Measurements from ENCODE around the gene ADCY10. TPM values are rescaled to one million over a fixed set of nuclear protein-coding genes. Genes with fewer than 3 reads are reported as not detected.

The ADCY10 gene
- total RNA-seq, 1 donor from 2014 or later: not detected

GRCh38 chr1:167924543-167925231, 10.8 kb upstream of the ADCY10 start:
- H3K9me3 ChIP-seq (ENCODE audit: low read depth): no peaks in the 10 kb centered on the region
- no peaks in the 10 kb centered on the region for H3K27me3 ChIP-seq
- H2AFZ ChIP-seq (replicated peaks): no peak overlapping the region
- peaks cover 10% of the 10 kb centered on the region for H3K79me2 ChIP-seq (ENCODE audit: low read depth)
- H3K27ac Mint-ChIP-seq: no peak overlapping the region
- no peaks in the 10 kb centered on the region for H3K36me3 ChIP-seq
- H3K4me2 ChIP-seq: no peak overlapping the region
- H3K9ac ChIP-seq: no peak overlapping the region
- H3F3A ChIP-seq (ENCODE audit: low read depth): peaks cover 11% of the 10 kb centered on the region
- H3K4me1 ChIP-seq: peaks cover 12% of the 10 kb centered on the region
- no peak overlapping the region for H3K4me3 Mint-ChIP-seq
- no peaks in the 10 kb centered on the region for H3K27me3 Mint-ChIP-seq (ENCODE audit: insufficient read depth, low read depth)
- no peak for TF ChIP-seq EZH2 (IDR thresholded peaks at IDR 0.05)
- TF ChIP-seq EZH2phosphoT487 (IDR thresholded peaks at IDR 0.05): no peak
- no peak for TF ChIP-seq CTCF (IDR thresholded peaks at IDR 0.05)
- no peak overlapping the region for H3K27ac ChIP-seq
- DNase-seq (ENCODE audit: low spot score): no peak
- no peaks in the 10 kb centered on the region for H4K20me1 ChIP-seq (ENCODE audit: low read depth)
- no peaks in the 10 kb centered on the region for H3K9me3 Mint-ChIP-seq
- peaks cover 2% of the 10 kb centered on the region for H3K4me1 Mint-ChIP-seq
- H3K4me3 ChIP-seq: no peak overlapping the region
- no peaks in the 10 kb centered on the region for H3K36me3 Mint-ChIP-seq

- peaks cover 2% of the 10 kb centered on the region for H3K4me1 Mint-ChIP-seq
- H3K4me3 Mint-ChIP-seq: no peak overlapping the region
- TF ChIP-seq EZH2phosphoT487 (IDR thresholded peaks at IDR 0.05) (no peak), CTCF (IDR thresholded peaks at IDR 0.05) (no peak), EZH2 (IDR thresholded peaks at IDR 0.05) (no peak)
- Histone ChIP-seq H3K79me2 (ENCODE audit: low read depth) (peaks cover 10% of the 10 kb centered on the region), H3K4me3 (no peak overlapping the region), H3K36me3 (no peaks in the 10 kb centered on the region), H3F3A (ENCODE audit: low read depth) (peaks cover 11% of the 10 kb centered on the region), H3K9me3 (ENCODE audit: low read depth) (no peaks in the 10 kb centered on the region), H2AFZ (replicated peaks) (no peak overlapping the region), H3K4me2 (no peak overlapping the region), H4K20me1 (ENCODE audit: low read depth) (no peaks in the 10 kb centered on the region), H3K4me1 (peaks cover 12% of the 10 kb centered on the region), H3K9ac (no peak overlapping the region), H3K27me3 (no peaks in the 10 kb centered on the region), H3K27ac (no peak overlapping the region)
- H3K36me3 Mint-ChIP-seq: no peaks in the 10 kb centered on the region
- no peaks in the 10 kb centered on the region for H3K9me3 Mint-ChIP-seq
- no peak overlapping the region for H3K27ac Mint-ChIP-seq
- H3K27me3 Mint-ChIP-seq (ENCODE audit: insufficient read depth, low read depth): no peaks in the 10 kb centered on the region
- DNase-seq (ENCODE audit: low spot score): no peak
These were observed 10.2 kb upstream of the ADCY10 start for GRCh38 chr1:167924102-167924501.

GRCh38 chr1:167923324-167924056, 9.6 kb upstream of the ADCY10 start:
- H3K27ac ChIP-seq: no peak overlapping the region
- H4K20me1 ChIP-seq (ENCODE audit: low read depth): no peaks in the 10 kb centered on the region
- H3K27me3 ChIP-seq: no peaks in the 10 kb centered on the region
- TF ChIP-seq CTCF (IDR thresholded peaks at IDR 0.05): no peak
- no peak overlapping the region for H3K4me2 ChIP-seq
- Mint-ChIP-seq H3K27me3 (ENCODE audit: insufficient read depth, low read depth) (no peaks in the 10 kb centered on the region), H3K4me1 (peaks cover 2% of the 10 kb centered on the region), H3K27ac (no peak overlapping the region), H3K36me3 (no peaks in the 10 kb centered on the region), H3K9me3 (no peaks in the 10 kb centered on the region), H3K4me3 (no peak overlapping the region)
- H3F3A ChIP-seq (ENCODE audit: low read depth): peaks cover 11% of the 10 kb centered on the region
- no peak for DNase-seq (ENCODE audit: low spot score)
- peaks cover 12% of the 10 kb centered on the region for H3K4me1 ChIP-seq
- no peak overlapping the region for H3K9ac ChIP-seq
- no peak overlapping the region for H2AFZ ChIP-seq (replicated peaks)
- H3K9me3 ChIP-seq (ENCODE audit: low read depth): no peaks in the 10 kb centered on the region
- peaks cover 9% of the 10 kb centered on the region for H3K79me2 ChIP-seq (ENCODE audit: low read depth)
- H3K4me3 ChIP-seq: no peak overlapping the region
- H3K36me3 ChIP-seq: no peaks in the 10 kb centered on the region
